K562 (cell line): ENCODE data around the gene MYO1H. TPM values are rescaled to one million over a fixed set of nuclear protein-coding genes. Genes with fewer than 3 reads are reported as not detected.

Source experiments
- ATAC-seq: fragments of 200-7000 bp; cut with Tn5 transposase; 3 replicates; pipeline ENCODE4 v1.9.1; 2020; ENCODE audit warnings: moderate library complexity
- BruUV-seq: library from RNA; stranded (reverse); fragments of 400-500 nt; replicated peaks from 2 replicates; lab custom pipeline; 2021; lab: Mats Ljungman, UMichigan
- CTCF ChIA-PET: fragments of 300-600 bp; formaldehyde crosslinking; extraction: SDS; loops from one replicate; lab custom pipeline; 2021; ENCODE audit warnings: low intra/inter-chr PET ratio; lab: Yijun Ruan, JAX
- POLR2A ChIA-PET: fragments of 300-600, 350-650 bp; sonication (Branson Sonifier 250); formaldehyde crosslinking; extraction: SDS; loops from one replicate; lab custom pipeline; 2021; ENCODE audit warnings: antibody characterized with exemption, inconsistent platforms; lab: Yijun Ruan, JAX
- DNase-seq, 4 experiments: peaks; one replicate each; pipeline versions ENCODE4 v3.0.0 to v3.0.0-alpha.2; 2011 to 2018; ENCODE audit warnings: low spot score in 3 of 4, mixed read lengths in 3 of 4; ENCODE audit errors: extremely low read depth in 1 of 4
- FAIRE-seq: peaks from 2 replicates; lab custom pipeline; 2011; peaks lifted over from hg19 to GRCh38; lab: Jason Lieb, UNC
- H2AFZ ChIP-seq: 2 replicates; pipeline ENCODE4 v1.6.0; 2011; ENCODE audit warnings: low read depth, low read length, control low read depth, inconsistent platforms
- H3K27ac ChIP-seq: fragments of 200-600 bp; 3 replicates; pipeline ENCODE4 v1.8.0; 2011; ENCODE audit warnings: low read depth, mild to moderate bottlenecking, control low read depth, inconsistent platforms, low read length, moderate library complexity, mixed read lengths; ENCODE audit errors: extremely low read depth
- H3K27me3 ChIP-seq, 2 experiments: fragments of 300-600 bp in 1 of 2; 2 replicates in 1 of 2; 3 replicates in 1 of 2; pipeline versions ENCODE4 v1.6.0 to v1.8.0; 2011; ENCODE audit warnings: inconsistent platforms in 2 of 2, low read length in 2 of 2, mild to moderate bottlenecking in 1 of 2, mixed read lengths in 1 of 2, moderate library complexity in 1 of 2; ENCODE audit not compliant: control insufficient read depth in 2 of 2, insufficient read depth in 2 of 2
- H3K36me3 ChIP-seq: fragments of 300-600 bp; 3 replicates; pipeline ENCODE4 v1.8.0; 2011; ENCODE audit warnings: mild to moderate bottlenecking, low read length, inconsistent platforms; ENCODE audit not compliant: control insufficient read depth, insufficient read depth
- H3K4me1 ChIP-seq, 2 experiments: fragments of 200-600 bp in 1 of 2; replicated peaks in 1 of 2; 2 replicates in 1 of 2; 3 replicates in 1 of 2; pipeline versions ENCODE4 v1.5.1 to v1.8.0; 2011; ENCODE audit warnings: inconsistent platforms in 2 of 2, low read length in 2 of 2, mild to moderate bottlenecking in 1 of 2, mixed read lengths in 1 of 2, moderate library complexity in 1 of 2; ENCODE audit not compliant: control insufficient read depth in 2 of 2, insufficient read depth in 2 of 2
- H3K4me2 ChIP-seq: 2 replicates; pipeline ENCODE4 v1.6.1; 2011; ENCODE audit warnings: low read length, control low read depth, inconsistent platforms, mixed read lengths; ENCODE audit not compliant: insufficient read depth
- H3K4me3 ChIP-seq: fragments of 200-600 bp; sonication (generic), shearing (Covaris generic); 2 replicates; pipeline ENCODE4 v1.5.1; 2016; ENCODE audit warnings: control low read depth, inconsistent platforms
- H3K79me2 ChIP-seq: fragments of 200-600 bp; 3 replicates; pipeline ENCODE4 v1.8.0; 2011; ENCODE audit warnings: low read length, inconsistent platforms; ENCODE audit not compliant: control insufficient read depth, insufficient read depth
- H3K9ac ChIP-seq, 2 experiments: 2 replicates each; pipeline versions ENCODE4 v1.6.0 to v1.6.1; 2011; ENCODE audit warnings: low read depth in 2 of 2, low read length in 2 of 2, control low read depth in 1 of 2, inconsistent platforms in 1 of 2, mild to moderate bottlenecking in 1 of 2, mixed read lengths in 1 of 2; ENCODE audit not compliant: insufficient read depth in 1 of 2
- H3K9me1 ChIP-seq: one replicate; pipeline ENCODE4 v1.6.0; 2011; ENCODE audit warnings: inconsistent platforms, mild to moderate bottlenecking, low read length, moderate library complexity; ENCODE audit not compliant: control insufficient read depth, insufficient read depth
- H3K9me3 ChIP-seq: replicated peaks from 2 replicates; pipeline ENCODE4 v1.5.1; 2011; ENCODE audit warnings: low read depth, low read length, inconsistent platforms; ENCODE audit not compliant: control insufficient read depth, insufficient read depth
- H4K20me1 ChIP-seq: replicated peaks from 2 replicates; pipeline ENCODE4 v1.6.1; 2011; ENCODE audit warnings: low read length, inconsistent platforms, mixed read lengths; ENCODE audit not compliant: control insufficient read depth, insufficient read depth
- ARID2 ChIP-seq: fragments of 450-650 bp; IDR thresholded peaks from 2 replicates; pipeline ENCODE4 v1.6.1; 2017; ENCODE audit warnings: antibody characterized with exemption, mild to moderate bottlenecking
- FOSL1 ChIP-seq: fragments of 200-800 bp; sonication (Bioruptor generic); conservative IDR thresholded peaks from 2 replicates; pipeline ENCODE4 v1.6.1; 2016; ENCODE audit warnings: missing genetic modification characterization, missing compliant biosample characterization
- HSF4 ChIP-seq: fragments of 250-450 bp; sonication (Bioruptor Pico); IDR thresholded peaks from 2 replicates; pipeline ENCODE4 v2.1.2; 2022; ENCODE audit warnings: mild to moderate bottlenecking, moderate library complexity, borderline replicate concordance
- JUND ChIP-seq, 2 experiments: IDR thresholded peaks; 2 replicates in 1 of 2; 3 replicates in 1 of 2; pipeline ENCODE4 v1.6.1; 2011; ENCODE audit warnings: borderline replicate concordance in 2 of 2, low read depth in 2 of 2, low read length in 2 of 2, improper control_type of control experiment in 1 of 2, missing biosample characterization in 1 of 2, missing genetic modification characterization in 1 of 2, missing genetic modification reagents in 1 of 2
- ZC3H8 ChIP-seq: fragments of 450-650 bp; IDR thresholded peaks from 2 replicates; pipeline ENCODE4 v1.6.1; 2017
- ZNF699 ChIP-seq: fragments of 250-450 bp; sonication (Bioruptor Pico); IDR thresholded peaks from 2 replicates; pipeline ENCODE4 v1.8.0; 2021; ENCODE audit warnings: mild to moderate bottlenecking, moderate library complexity; ENCODE audit not compliant: insufficient replicate concordance
- WGBS: fragments of 100-300 bp; shearing (Covaris generic); methylation state at CpG from one replicate; pipeline ENCODE4 v1.1.6; 2016; ENCODE audit warnings: low coverage, mixed read lengths; ENCODE audit not compliant: insufficient coverage; ENCODE audit errors: missing lambda C conversion rate; 5-methylcytosine and 5-hydroxymethylcytosine counted together
- in situ Hi-C: fragments of 300-500 bp; cut with MboI; formaldehyde crosslinking; loops from 4 replicates; pipeline ENCODE4 v1.15.0; 2018; ENCODE audit warnings: inconsistent platforms, mixed read lengths
- intact Hi-C: fragments of 100-400 bp; cut with micrococcal nuclease; formaldehyde crosslinking; loops from 2 replicates; pipeline ENCODE4 v1.14.2; 2022
- polyA plus RNA-seq, 8 experiments: library from polyadenylated mRNA; depleted of rRNA in 4 of 8; stranded (reverse) in 5 of 8; unstranded in 3 of 8; fragments of >200 nt; fragmentation: Nextera tagmentation in 2 of 8; fragmentation: Illumina TruSeq in 1 of 8; extraction: Ambion mirVana in 2 of 8; extraction: Trizol in 1 of 8; gene quantifications; 2 replicates each; pipeline versions ENCODE4 v1.2.1 to v1.2.3, GENCODE V29; 2011 to 2014; ENCODE audit warnings: inconsistent platforms in 1 of 8, missing spikeins in 1 of 8
- total RNA-seq, 7 experiments: library from RNA; depleted of rRNA in 6 of 7; stranded (reverse); fragments of >200 nt in 6 of 7; fragmentation: Illumina TruSeq in 2 of 7; extraction: Trizol in 2 of 7; gene quantifications; 2 replicates each; pipeline versions ENCODE4 v1.2.1 to v1.2.3, GENCODE V29; 2011 to 2021; ENCODE audit warnings: low replicate concordance in 1 of 7
- TF ChIP-seq, protein P1 (sequence below): sonication (generic); formaldehyde crosslinking; IDR thresholded peaks from 2 replicates; pipeline ENCODE4 v1.8.1; 2022; ENCODE audit warnings: missing genetic modification reagents
- TF ChIP-seq, protein P2 (sequence below), 2 experiments: fragments of 450-650 bp in 1 of 2; sonication (generic) in 1 of 2; formaldehyde crosslinking in 1 of 2; IDR thresholded peaks in 1 of 2; conservative IDR thresholded peaks in 1 of 2; 2 replicates each; pipeline versions ENCODE4 v1.6.1 to v1.8.1; 2016 to 2023; ENCODE audit warnings: mild to moderate bottlenecking in 2 of 2, moderate library complexity in 2 of 2, inconsistent platforms in 1 of 2, missing genetic modification reagents in 1 of 2
- TF ChIP-seq, protein P3 (sequence below), 2 experiments: fragments of 450-650 bp; IDR thresholded peaks; 2 replicates each; pipeline ENCODE4 v1.6.1; 2016

The MYO1H gene
- total and polyA plus RNA-seq, 9 of the 15 experiments (the other 6 are each of a cell fraction or from before 2014, with no cell fraction given): not detected

DNA sequence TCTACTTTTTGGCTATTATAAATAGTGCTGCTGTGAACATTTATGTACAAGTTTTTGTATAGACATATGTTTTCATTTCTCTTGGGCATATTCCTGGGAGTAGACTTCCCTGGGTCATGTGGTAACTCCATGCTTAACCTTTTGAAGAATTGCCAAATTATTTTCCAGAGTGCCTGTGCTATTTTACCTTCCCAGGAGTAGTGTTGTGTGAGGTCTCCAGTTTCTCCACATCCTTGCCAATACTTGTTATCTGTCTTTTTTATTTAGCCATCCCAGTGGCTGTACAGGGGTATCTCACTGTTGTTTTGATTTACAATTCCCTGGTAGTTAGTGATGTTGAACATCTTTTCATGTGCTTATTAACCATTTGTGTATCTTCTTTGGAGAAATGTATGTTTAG is 148.6 kb downstream of the MYO1H start (continued):
- TF ChIP-seq FOSL1 (tag) (no peak), HSF4 (CRISPR knock-in tag) (no peak)
- TF ChIP-seq, protein P1, sequence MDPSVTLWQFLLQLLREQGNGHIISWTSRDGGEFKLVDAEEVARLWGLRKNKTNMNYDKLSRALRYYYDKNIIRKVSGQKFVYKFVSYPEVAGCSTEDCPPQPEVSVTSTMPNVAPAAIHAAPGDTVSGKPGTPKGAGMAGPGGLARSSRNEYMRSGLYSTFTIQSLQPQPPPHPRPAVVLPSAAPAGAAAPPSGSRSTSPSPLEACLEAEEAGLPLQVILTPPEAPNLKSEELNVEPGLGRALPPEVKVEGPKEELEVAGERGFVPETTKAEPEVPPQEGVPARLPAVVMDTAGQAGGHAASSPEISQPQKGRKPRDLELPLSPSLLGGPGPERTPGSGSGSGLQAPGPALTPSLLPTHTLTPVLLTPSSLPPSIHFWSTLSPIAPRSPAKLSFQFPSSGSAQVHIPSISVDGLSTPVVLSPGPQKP (CRISPR knock-in tag): no peak

DNA sequence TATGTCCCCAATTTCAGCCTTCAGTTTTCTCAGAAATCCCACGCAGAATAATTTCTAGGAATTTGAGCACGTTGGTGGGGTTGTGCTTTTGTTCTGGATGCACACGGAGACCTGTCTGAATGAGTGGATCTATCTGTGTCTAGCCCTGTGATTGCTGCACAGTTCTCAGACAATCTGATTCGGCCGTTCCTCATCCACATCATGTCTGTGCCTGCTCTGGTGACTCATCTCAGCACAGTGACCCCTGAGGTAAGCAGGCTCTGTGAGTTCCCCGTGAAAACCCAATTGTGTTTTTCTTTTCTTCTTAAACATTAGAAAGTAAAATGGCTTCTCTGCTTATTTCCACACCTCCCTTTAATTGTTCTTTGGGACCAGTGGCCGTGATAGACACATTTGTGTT is 150.0 kb downstream of the MYO1H start:
- Histone ChIP-seq H3K9me3 (no peaks in the 10 kb centered on the region; the same call in 1 of the 2 replicates), H3K27ac (no peak overlapping the region), H3K9ac (no peak overlapping the region), H3K27me3 (no peaks in the 10 kb centered on the region), H3K79me2 (no peaks in the 10 kb centered on the region), H3K9me1 (no peaks in the 10 kb centered on the region), H3K36me3 (peaks cover 60% of the 10 kb centered on the region; the same call in 2 of the 3 replicates), H3K4me2 (no peak overlapping the region), H3K4me3 (no peak overlapping the region), H4K20me1 (no peaks in the 10 kb centered on the region), H3K4me1 (no peaks in the 10 kb centered on the region), H2AFZ (no peak overlapping the region)
- BruUV-seq: no TSS peak
- TF ChIP-seq ARID2 (no peak), ZNF699 (CRISPR knock-in tag) (no peak), FOSL1 (tag) (peak; percentile 48; the same call in 1 of the 2 replicates), JUND (IDR thresholded peaks at IDR 0.05; ENCODE audit: borderline replicate concordance, low read depth, low read length) (0 out of 2 replicates have a peak, but pooled peaks have one; percentile 21), JUND (tag; IDR thresholded peaks at IDR 0.05; ENCODE audit: borderline replicate concordance, low read depth, low read length) (no peak), ZC3H8 (no peak)
- TF ChIP-seq, protein P2, sequence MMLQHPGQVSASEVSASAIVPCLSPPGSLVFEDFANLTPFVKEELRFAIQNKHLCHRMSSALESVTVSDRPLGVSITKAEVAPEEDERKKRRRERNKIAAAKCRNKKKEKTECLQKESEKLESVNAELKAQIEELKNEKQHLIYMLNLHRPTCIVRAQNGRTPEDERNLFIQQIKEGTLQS (IDR thresholded peaks at IDR 0.05): 0 out of 2 replicates have a peak, but pooled peaks have one; percentile 28
- TF ChIP-seq, protein P2 (CRISPR knock-in tag; conservative IDR thresholded peaks at IDR 0.05): no peak
- TF ChIP-seq, protein P3, sequence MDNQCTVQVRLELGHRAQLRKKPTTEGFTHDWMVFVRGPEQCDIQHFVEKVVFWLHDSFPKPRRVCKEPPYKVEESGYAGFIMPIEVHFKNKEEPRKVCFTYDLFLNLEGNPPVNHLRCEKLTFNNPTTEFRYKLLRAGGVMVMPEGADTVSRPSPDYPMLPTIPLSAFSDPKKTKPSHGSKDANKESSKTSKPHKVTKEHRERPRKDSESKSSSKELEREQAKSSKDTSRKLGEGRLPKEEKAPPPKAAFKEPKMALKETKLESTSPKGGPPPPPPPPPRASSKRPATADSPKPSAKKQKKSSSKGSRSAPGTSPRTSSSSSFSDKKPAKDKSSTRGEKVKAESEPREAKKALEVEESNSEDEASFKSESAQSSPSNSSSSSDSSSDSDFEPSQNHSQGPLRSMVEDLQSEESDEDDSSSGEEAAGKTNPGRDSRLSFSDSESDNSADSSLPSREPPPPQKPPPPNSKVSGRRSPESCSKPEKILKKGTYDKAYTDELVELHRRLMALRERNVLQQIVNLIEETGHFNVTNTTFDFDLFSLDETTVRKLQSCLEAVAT (IDR thresholded peaks at IDR 0.05): no peak
- WGBS: 35% methylated on average over 7 of the region's 7 CpGs
- intact Hi-C loops: no loop called here
- ChIA-PET CTCF (no interaction called here), POLR2A (no interaction called here)
- DNase-seq: peak in 1 of 4 experiments; percentile 16
- in situ Hi-C loops: no loop called here
- ATAC-seq: no peak
- peak; percentile 54 for FAIRE-seq
